NT2/D1 (cell line): ENCODE data around the gene OSBP.

ENCODE experiments used
- DNase-seq: peaks from one replicate; pipeline ENCODE4 v3.0.0-alpha.2; 2011; ENCODE audit warnings: low read depth, low spot score
- H3K27me3 ChIP-seq: 2 replicates; pipeline ENCODE4 v1.6.0; 2011; ENCODE audit warnings: mild to moderate bottlenecking; ENCODE audit not compliant: insufficient read length, insufficient read depth
- H3K36me3 ChIP-seq: 2 replicates; pipeline ENCODE4 v1.6.1; 2011; ENCODE audit warnings: mild to moderate bottlenecking, low read length, mixed read lengths; ENCODE audit not compliant: insufficient read depth, insufficient read length
- H3K4me1 ChIP-seq: 2 replicates; pipeline ENCODE4 v1.5.1; 2011; ENCODE audit not compliant: insufficient read depth, insufficient read length
- H3K4me3 ChIP-seq: 2 replicates; pipeline ENCODE4 v1.5.1; 2011; ENCODE audit warnings: low read depth; ENCODE audit not compliant: insufficient read length
- H3K9ac ChIP-seq: 2 replicates; pipeline ENCODE4 v1.6.0; 2011; ENCODE audit warnings: low read depth; ENCODE audit not compliant: insufficient read length
- H3K9me3 ChIP-seq: 2 replicates; pipeline ENCODE4 v1.5.1; 2011; ENCODE audit warnings: mild to moderate bottlenecking, low read length; ENCODE audit not compliant: insufficient read depth
- SUZ12 ChIP-seq: IDR thresholded peaks from 2 replicates; pipeline ENCODE4 v1.6.1; 2011; ENCODE audit not compliant: insufficient read length, insufficient read depth; ENCODE audit errors: extremely low read depth
- YY1 ChIP-seq: IDR thresholded peaks from 2 replicates; pipeline ENCODE4 v1.6.1; 2011; ENCODE audit not compliant: insufficient read length, insufficient read depth
- ZNF274 ChIP-seq: IDR thresholded peaks from 2 replicates; pipeline ENCODE4 v1.6.1; 2011; ENCODE audit warnings: mild to moderate bottlenecking, low read depth, low read length

Gene OSBP

GRCh38 chr11:59559886-59560285 lies 55.7 kb downstream of the OSBP start:
- DNase-seq = no peak
- Histone ChIP-seq H3K36me3 (no peaks in the 10 kb centered on the region), H3K27me3 (no peaks in the 10 kb centered on the region), H3K4me3 (peak overlapping the region; percentile 89), H3K4me1 (peaks cover 5% of the 10 kb centered on the region), H3K9me3 (no peaks in the 10 kb centered on the region), H3K9ac (peak overlapping the region; percentile 12)
- TF ChIP-seq ZNF274 (no peak), YY1 (no peak), SUZ12 (no peak)

- TF ChIP-seq YY1 = no peak
- no peak for TF ChIP-seq SUZ12
- TF ChIP-seq ZNF274 = no peak
- Histone ChIP-seq H3K36me3 (no peaks in the 10 kb centered on the region), H3K4me3 (peak overlapping the region; percentile 46), H3K9ac (peak overlapping the region; percentile 72), H3K27me3 (no peaks in the 10 kb centered on the region), H3K4me1 (peaks cover 7% of the 10 kb centered on the region), H3K9me3 (no peaks in the 10 kb centered on the region)
- no peak for DNase-seq
Measured at GRCh38 chr11:59558270-59558643, 57.3 kb downstream of the OSBP start.

GRCh38 chr11:59556917-59557348 lies 58.6 kb downstream of the OSBP start:
- Histone ChIP-seq H3K9ac (peak overlapping the region; percentile 43), H3K27me3 (no peaks in the 10 kb centered on the region), H3K4me3 (peak overlapping the region; percentile 41), H3K9me3 (no peaks in the 10 kb centered on the region), H3K36me3 (no peaks in the 10 kb centered on the region), H3K4me1 (peaks cover 5% of the 10 kb centered on the region)
- no peak for TF ChIP-seq YY1
- TF ChIP-seq SUZ12 = no peak
- no peak for TF ChIP-seq ZNF274
- DNase-seq = no peak

GRCh38 chr11:59556115-59556916 lies 59.3 kb downstream of the OSBP start:
- no peaks in the 10 kb centered on the region for H3K27me3 ChIP-seq
- TF ChIP-seq SUZ12 (no peak), YY1 (no peak), ZNF274 (no peak)
- H3K36me3 ChIP-seq = no peaks in the 10 kb centered on the region
- H3K4me1 ChIP-seq = peaks cover 5% of the 10 kb centered on the region
- no peaks in the 10 kb centered on the region for H3K9me3 ChIP-seq
- peak overlapping the region; percentile 45 for H3K4me3 ChIP-seq
- no peak for DNase-seq
- H3K9ac ChIP-seq = peak overlapping the region; percentile 43

GRCh38 chr11:59555601-59556114 lies 59.9 kb downstream of the OSBP start:
- Histone ChIP-seq H3K9ac (peak overlapping the region; percentile 14), H3K27me3 (no peaks in the 10 kb centered on the region), H3K4me3 (peak overlapping the region; percentile 45), H3K36me3 (no peaks in the 10 kb centered on the region), H3K9me3 (no peaks in the 10 kb centered on the region), H3K4me1 (peaks cover 5% of the 10 kb centered on the region)
- TF ChIP-seq YY1 = no peak
- TF ChIP-seq SUZ12 = no peak
- TF ChIP-seq ZNF274 = no peak
- no peak for DNase-seq

GRCh38 chr11:59553323-59553722 lies 62.3 kb downstream of the OSBP start:
- DNase-seq = no peak
- no peak overlapping the region for H3K4me3 ChIP-seq
- H3K4me1 ChIP-seq = peaks cover 2% of the 10 kb centered on the region
- no peaks in the 10 kb centered on the region for H3K36me3 ChIP-seq
- H3K9ac ChIP-seq = no peak overlapping the region
- H3K27me3 ChIP-seq = no peaks in the 10 kb centered on the region
- no peaks in the 10 kb centered on the region for H3K9me3 ChIP-seq
- TF ChIP-seq YY1 (no peak), ZNF274 (no peak), SUZ12 (no peak)

GRCh38 chr11:59552844-59553243 lies 62.7 kb downstream of the OSBP start:
- no peaks in the 10 kb centered on the region for H3K27me3 ChIP-seq
- H3K36me3 ChIP-seq = no peaks in the 10 kb centered on the region
- H3K9ac ChIP-seq = no peak overlapping the region
- peaks cover 2% of the 10 kb centered on the region for H3K4me1 ChIP-seq
- no peak for DNase-seq
- TF ChIP-seq ZNF274 = no peak
- no peak for TF ChIP-seq YY1
- TF ChIP-seq SUZ12 = no peak
- H3K4me3 ChIP-seq = no peak overlapping the region
- H3K9me3 ChIP-seq = no peaks in the 10 kb centered on the region
